Peyer's patch (tissue), 4 donors: ENCODE results near the gene SLCO4A1. TPM values are rescaled to one million over a fixed set of nuclear protein-coding genes. Genes with fewer than 3 reads are reported as not detected.

Experiments used
- DNase-seq, 3 donors: peaks; one replicate each; pipeline ENCODE4 v3.0.0-alpha.2; 2017 to 2019
- H3K27ac ChIP-seq, 4 donors: fragments of 200-600 bp; sonication (generic); one replicate each; pipeline ENCODE4 v1.5.1; 2016 to 2019
- H3K27me3 ChIP-seq, 2 donors: fragments of 200-600 bp; sonication (generic); one replicate each; pipeline ENCODE4 v1.5.1; 2019
- H3K36me3 ChIP-seq, 3 donors: fragments of 200-600 bp; sonication (generic); one replicate each; pipeline ENCODE4 v1.5.1; 2016 to 2019
- H3K4me1 ChIP-seq, 4 donors: fragments of 200-600 bp; sonication (generic); one replicate each; pipeline ENCODE4 v1.5.1; 2016 to 2019
- H3K4me3 ChIP-seq, 4 donors: fragments of 200-600 bp; sonication (generic); 1 replicate in 3 of 4; 2 replicates in 1 of 4; pipeline ENCODE4 v1.5.1; 2016 to 2019; ENCODE audit warnings: mild to moderate bottlenecking in 1 of 4
- H3K9me3 ChIP-seq, 4 donors: fragments of 200-600 bp; sonication (generic); one replicate each; pipeline ENCODE4 v1.5.1; 2016 to 2019; ENCODE audit warnings: mild to moderate bottlenecking in 1 of 4
- POLR2A ChIP-seq, 2 donors: fragments of 450-650 bp; IDR thresholded peaks; one replicate each; pipeline ENCODE4 v1.5.1; 2017; ENCODE audit warnings: antibody characterized with exemption in 2 of 2, mild to moderate bottlenecking in 2 of 2, moderate library complexity in 2 of 2
- total RNA-seq, 4 donors: library from RNA; depleted of rRNA; stranded (reverse); fragments of >200 nt; gene quantifications; one replicate each; pipeline ENCODE4 v1.1.0, GENCODE V29; 2016
- TF ChIP-seq, protein P1 (sequence below), 6 experiments: fragments of 450-650 bp in 4 of 6; fragments of 200-600 bp in 2 of 6; sonication (generic) in 1 of 6; IDR thresholded peaks; one replicate each; pipeline ENCODE4 v1.5.1; 2017 to 2019; ENCODE audit warnings: antibody characterized with exemption in 6 of 6, mild to moderate bottlenecking in 3 of 6, moderate library complexity in 1 of 6

SLCO4A1 gene
- total RNA-seq, 4 donors from 2014 or later: 6.7 to 42.9 (median 28.5) TPM

DNA sequence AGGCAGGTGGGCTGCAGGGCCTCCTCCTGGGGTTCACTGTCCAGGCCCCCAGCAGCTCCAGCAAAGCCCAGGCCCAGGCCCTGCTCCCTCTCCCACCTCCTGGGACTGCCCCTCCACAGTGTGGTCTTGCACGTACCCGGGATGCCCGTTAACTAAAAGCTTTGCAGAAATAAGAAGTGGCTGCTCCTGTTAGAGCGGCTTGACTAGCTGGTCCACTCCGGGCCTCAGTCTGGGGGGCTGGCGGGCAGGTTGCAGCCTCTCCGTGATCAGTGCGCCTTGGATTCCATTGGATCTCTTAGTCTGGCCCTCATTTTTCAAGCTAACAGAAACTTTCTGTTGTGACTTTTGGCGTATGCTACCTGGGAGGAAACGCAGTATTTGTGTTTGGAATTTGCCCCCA, 26.9 kb downstream of the SLCO4A1 start:
- Histone ChIP-seq H3K4me1 (peaks cover 0 to 23% (median 3%) of the 10 kb centered on the region in 4 donors), H3K36me3 (no peaks in the 10 kb centered on the region), H3K27me3 (no peaks in the 10 kb centered on the region), H3K9me3 (no peaks in the 10 kb centered on the region), H3K27ac (no peak overlapping the region), H3K4me3 (no peak overlapping the region)
- DNase-seq: no peak
- TF ChIP-seq POLR2A (IDR thresholded peaks at IDR 0.05): no peak
- TF ChIP-seq, protein P1, sequence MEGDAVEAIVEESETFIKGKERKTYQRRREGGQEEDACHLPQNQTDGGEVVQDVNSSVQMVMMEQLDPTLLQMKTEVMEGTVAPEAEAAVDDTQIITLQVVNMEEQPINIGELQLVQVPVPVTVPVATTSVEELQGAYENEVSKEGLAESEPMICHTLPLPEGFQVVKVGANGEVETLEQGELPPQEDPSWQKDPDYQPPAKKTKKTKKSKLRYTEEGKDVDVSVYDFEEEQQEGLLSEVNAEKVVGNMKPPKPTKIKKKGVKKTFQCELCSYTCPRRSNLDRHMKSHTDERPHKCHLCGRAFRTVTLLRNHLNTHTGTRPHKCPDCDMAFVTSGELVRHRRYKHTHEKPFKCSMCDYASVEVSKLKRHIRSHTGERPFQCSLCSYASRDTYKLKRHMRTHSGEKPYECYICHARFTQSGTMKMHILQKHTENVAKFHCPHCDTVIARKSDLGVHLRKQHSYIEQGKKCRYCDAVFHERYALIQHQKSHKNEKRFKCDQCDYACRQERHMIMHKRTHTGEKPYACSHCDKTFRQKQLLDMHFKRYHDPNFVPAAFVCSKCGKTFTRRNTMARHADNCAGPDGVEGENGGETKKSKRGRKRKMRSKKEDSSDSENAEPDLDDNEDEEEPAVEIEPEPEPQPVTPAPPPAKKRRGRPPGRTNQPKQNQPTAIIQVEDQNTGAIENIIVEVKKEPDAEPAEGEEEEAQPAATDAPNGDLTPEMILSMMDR (IDR thresholded peaks at IDR 0.05): no peak

- H3K4me1 ChIP-seq: peaks cover 0 to 23% (median 3%) of the 10 kb centered on the region in 4 donors
- TF ChIP-seq, protein P1 (IDR thresholded peaks at IDR 0.05): no peak
- no peak for TF ChIP-seq POLR2A (IDR thresholded peaks at IDR 0.05)
- no peaks in the 10 kb centered on the region for H3K9me3 ChIP-seq
- H3K27ac ChIP-seq: no peak overlapping the region
- no peak overlapping the region for H3K4me3 ChIP-seq
- no peak for DNase-seq
- no peaks in the 10 kb centered on the region for H3K27me3 ChIP-seq
- no peaks in the 10 kb centered on the region for H3K36me3 ChIP-seq
Measured at GRCh38 chr20:62670156-62670555, 27.9 kb downstream of the SLCO4A1 start.

- Histone ChIP-seq H3K9me3 (no peaks in the 10 kb centered on the region), H3K4me1 (peaks cover 0 to 23% (median 3%) of the 10 kb centered on the region in 4 donors), H3K27ac (no peak overlapping the region), H3K27me3 (no peaks in the 10 kb centered on the region), H3K4me3 (no peak overlapping the region), H3K36me3 (no peaks in the 10 kb centered on the region)
- no peak for DNase-seq
- TF ChIP-seq, protein P1 (IDR thresholded peaks at IDR 0.05): no peak
- TF ChIP-seq POLR2A (IDR thresholded peaks at IDR 0.05): no peak
Measured at GRCh38 chr20:62670998-62671397, 28.7 kb downstream of the SLCO4A1 start.

GRCh38 chr20:62671765-62672164, 29.5 kb downstream of the SLCO4A1 start:
- DNase-seq: no peak
- H3K4me1 ChIP-seq: peaks cover 0 to 16% (median 0%) of the 10 kb centered on the region in 4 donors
- H3K4me3 ChIP-seq: no peak overlapping the region
- TF ChIP-seq, protein P1 (IDR thresholded peaks at IDR 0.05): no peak
- TF ChIP-seq POLR2A (IDR thresholded peaks at IDR 0.05): no peak
- H3K27me3 ChIP-seq: no peaks in the 10 kb centered on the region
- no peaks in the 10 kb centered on the region for H3K9me3 ChIP-seq
- H3K36me3 ChIP-seq: no peaks in the 10 kb centered on the region
- no peak overlapping the region for H3K27ac ChIP-seq

- no peak overlapping the region for H3K27ac ChIP-seq
- H3K27me3 ChIP-seq: no peaks in the 10 kb centered on the region
- H3K36me3 ChIP-seq: no peaks in the 10 kb centered on the region
- H3K9me3 ChIP-seq: no peaks in the 10 kb centered on the region
- DNase-seq: no peak
- H3K4me1 ChIP-seq: no peaks in the 10 kb centered on the region
- no peak overlapping the region for H3K4me3 ChIP-seq
- TF ChIP-seq, protein P1 (IDR thresholded peaks at IDR 0.05): no peak
- TF ChIP-seq POLR2A (IDR thresholded peaks at IDR 0.05): no peak
Measured at GRCh38 chr20:62674370-62674769, 32.1 kb downstream of the SLCO4A1 start.
